ENCODE data around the gene TMCC2.

- no peak for TF ChIP-seq SIN3A (IDR thresholded peaks at IDR 0.05; ENCODE audit: borderline replicate concordance, insufficient read depth, low read length)
- TF ChIP-seq TAF1 (IDR thresholded peaks at IDR 0.05; ENCODE audit: borderline replicate concordance, insufficient read depth, low read length) = no peak
- no peak for TF ChIP-seq POLR2AphosphoS5 (IDR thresholded peaks at IDR 0.05; ENCODE audit: low read depth, low read length)
These were observed 720 bp upstream of the TMCC2 start for GRCh38 chr1:205226868-205227583.
